ENCODE results near the gene TNFRSF8.
A peak's percentile ranks its signal among the peaks of the same experiment; 100 is the strongest.

TNFRSF8 gene

DNA sequence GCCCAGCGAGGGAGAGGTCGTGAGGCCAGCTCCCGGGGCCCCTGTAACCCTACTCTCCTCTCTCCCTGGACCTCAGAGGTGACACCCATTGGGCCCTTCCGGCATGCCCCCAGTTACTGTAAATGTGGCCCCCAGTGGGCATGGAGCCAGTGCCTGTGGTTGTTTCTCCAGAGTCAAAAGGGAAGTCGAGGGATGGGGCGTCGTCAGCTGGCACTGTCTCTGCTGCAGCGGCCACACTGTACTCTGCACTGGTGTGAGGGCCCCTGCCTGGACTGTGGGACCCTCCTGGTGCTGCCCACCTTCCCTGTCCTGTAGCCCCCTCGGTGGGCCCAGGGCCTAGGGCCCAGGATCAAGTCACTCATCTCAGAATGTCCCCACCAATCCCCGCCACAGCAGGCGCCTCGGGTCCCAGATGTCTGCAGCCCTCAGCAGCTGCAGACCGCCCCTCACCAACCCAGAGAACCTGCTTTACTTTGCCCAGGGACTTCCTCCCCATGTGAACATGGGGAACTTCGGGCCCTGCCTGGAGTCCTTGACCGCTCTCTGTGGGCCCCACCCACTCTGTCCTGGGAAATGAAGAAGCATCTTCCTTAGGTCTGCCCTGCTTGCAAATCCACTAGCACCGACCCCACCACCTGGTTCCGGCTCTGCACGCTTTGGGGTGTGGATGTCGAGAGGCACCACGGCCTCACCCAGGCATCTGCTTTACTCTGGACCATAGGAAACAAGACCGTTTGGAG is 80.0 kb downstream of the TNFRSF8 start:
- DNase-seq (ENCODE audit: low read depth): no peak

DNA sequence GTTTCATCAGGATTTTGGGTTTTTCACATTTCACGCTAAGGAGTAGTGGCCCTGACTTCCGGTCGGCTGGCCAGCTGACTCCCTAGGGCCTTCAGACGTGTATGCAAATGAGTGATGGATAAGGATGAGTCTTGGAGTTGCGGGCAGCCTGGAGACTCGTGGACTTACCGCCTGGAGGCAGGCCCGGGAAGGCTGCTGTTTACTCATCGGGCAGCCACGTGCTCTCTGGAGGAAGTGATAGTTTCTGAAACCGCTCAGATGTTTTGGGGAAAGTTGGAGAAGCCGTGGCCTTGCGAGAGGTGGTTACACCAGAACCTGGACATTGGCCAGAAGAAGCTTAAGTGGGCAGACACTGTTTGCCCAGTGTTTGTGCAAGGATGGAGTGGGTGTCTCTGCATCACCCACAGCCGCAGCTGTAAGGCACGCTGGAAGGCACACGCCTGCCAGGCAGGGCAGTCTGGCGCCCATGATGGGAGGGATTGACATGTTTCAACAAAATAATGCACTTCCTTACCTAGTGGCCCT is 80.6 kb downstream of the TNFRSF8 start:
- DNase-seq (ENCODE audit: low read depth): peak; percentile 98

GRCh38 chr1:12144236-12144635 is 81.1 kb downstream of the TNFRSF8 start:
- DNase-seq (ENCODE audit: low read depth): peak; percentile 44

GRCh38 chr1:12144969-12145368 is 81.9 kb downstream of the TNFRSF8 start:
- no peak for DNase-seq (ENCODE audit: low read depth)

DNA sequence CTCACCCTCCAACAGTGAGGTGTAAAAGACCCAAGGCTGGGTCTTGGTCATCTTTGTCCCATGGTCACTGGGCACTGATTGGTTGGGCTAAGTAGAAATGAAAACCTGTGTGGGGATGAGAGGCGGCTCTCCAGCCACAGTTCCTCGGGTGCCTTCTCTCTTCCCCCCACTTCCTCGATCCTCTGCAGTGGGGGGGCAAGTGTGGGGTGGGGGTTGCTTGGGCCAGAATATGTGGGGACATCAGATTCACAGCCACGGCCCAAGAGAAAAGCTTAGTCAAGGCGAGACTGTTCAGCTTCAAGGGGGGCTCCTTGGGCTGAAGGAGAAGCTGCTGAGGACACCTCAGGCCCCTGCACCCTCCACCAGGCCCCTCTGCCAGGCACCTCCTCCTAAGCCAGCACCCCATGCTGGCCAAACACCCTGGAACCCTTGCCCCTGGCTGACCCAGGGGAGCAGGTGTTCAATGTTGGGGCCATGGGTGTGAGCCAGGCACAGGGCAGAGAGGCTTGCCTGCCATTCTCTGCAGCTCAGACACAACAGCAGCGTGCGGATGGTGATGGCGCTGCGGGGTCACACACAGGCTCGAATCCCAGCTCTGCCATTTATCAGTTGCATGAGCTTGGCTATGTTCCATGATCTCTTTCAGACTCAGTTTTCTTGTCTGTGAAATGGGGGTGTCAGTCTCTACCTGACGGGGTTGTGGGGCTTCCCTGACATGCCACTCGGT is 82.7 kb downstream of the TNFRSF8 start:
- DNase-seq (ENCODE audit: low read depth): no peak

DNA sequence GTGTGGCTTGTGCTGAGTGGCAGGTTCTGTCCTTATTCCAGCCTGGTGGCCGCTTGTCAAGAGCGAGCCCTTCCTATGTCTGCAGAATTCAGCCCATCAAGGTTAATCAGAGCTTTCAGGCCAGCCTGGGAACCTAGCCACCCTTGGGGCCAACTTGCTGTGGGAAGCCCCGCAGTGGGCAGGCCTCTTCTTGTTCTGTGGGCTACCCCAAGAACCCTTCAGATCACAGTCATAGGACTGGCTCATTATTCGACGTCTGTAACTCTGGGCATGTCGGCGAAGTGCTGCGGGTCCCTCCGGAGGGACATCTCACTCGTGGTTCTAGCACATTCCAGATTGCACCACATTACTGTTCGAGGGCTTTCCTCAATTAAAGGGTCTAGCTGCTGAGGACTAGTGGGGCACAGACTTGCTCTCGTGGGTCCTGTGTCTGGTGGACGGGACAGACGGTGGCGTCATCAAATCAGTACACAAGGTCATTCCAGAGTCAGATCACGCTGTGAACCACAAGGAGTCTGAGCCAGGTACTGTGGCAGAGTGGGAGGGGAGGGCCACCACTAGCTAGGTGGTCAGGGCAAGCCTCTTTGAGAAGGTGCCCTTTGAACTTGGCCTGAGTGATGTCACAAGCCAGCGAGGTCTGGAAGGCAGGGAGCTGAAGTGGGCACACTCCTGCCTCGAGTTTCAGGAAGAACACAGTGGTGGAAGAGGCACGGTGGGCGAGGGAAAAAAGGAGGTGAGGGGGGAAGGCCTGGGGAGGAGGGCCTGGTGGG is 83.4 kb downstream of the TNFRSF8 start:
- no peak for DNase-seq (ENCODE audit: low read depth)

DNA sequence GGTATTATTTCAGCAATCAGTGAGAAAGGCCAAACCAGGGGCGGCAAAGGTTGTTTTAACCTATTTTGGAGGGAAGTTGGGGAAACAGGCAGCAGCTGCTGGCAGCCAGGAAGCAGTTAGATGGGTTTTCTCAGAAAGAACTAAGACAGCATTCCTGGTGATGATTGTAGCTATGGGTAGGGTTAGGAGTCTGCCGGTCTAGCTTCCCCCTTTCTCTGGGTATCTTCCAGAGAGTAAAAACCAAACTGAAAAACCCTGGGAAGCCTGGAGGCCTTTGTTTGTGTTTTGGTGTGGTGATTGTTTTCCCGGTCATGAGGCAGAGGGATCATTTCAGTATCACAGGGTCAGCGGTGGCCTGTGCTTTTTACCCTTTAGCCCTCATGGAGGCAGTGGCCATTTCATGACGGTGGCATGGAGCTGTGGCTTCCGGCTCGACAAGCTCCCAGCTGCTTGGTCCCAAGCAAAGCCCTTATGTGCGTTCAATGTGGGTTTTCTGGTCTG is 84.1 kb downstream of the TNFRSF8 start:
- DNase-seq (ENCODE audit: low read depth): no peak

GRCh38 chr1:12148160-12148957 is 85.3 kb downstream of the TNFRSF8 start:
- peak; percentile 36 for DNase-seq (ENCODE audit: low read depth)

DNA sequence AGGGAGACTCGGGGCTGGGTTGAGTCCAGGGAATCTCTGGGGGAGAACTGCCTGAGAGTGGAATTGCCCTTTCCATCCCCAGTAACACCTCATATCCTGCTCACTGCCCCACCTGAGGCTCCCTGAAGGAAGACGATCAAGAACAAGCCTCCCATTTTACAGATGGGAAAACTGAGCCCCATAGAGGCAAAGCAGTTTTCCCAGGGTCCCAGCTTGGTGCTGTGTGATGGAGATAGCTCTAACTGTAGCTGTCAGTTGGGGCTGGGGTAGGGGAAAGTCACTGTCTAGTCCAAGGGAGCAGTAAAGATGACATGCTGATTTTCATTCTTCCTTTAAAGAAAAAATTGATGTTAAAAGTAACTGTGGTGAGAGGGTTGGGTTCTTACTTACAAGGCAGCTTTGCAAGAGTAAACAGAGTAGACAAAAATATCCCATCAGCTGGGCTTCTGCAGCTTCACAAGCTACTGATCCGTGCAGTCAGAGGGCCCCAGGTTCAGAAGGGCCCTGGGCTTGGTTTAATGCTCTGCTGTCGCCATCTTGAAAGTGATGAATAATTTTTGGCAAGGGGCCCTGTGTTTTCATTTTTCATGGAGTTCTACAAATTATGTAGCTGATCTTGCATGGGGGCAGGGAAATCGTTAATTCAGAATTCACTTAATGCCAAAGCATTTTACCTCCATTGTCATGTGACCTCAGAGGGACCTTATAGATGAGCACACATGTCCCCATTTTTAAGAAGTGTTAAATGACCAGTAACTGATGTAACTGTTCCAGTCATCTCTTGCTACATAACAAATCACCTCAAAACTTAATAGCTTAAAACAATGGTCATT is 86.1 kb downstream of the TNFRSF8 start:
- DNase-seq (ENCODE audit: low read depth): no peak

DNA sequence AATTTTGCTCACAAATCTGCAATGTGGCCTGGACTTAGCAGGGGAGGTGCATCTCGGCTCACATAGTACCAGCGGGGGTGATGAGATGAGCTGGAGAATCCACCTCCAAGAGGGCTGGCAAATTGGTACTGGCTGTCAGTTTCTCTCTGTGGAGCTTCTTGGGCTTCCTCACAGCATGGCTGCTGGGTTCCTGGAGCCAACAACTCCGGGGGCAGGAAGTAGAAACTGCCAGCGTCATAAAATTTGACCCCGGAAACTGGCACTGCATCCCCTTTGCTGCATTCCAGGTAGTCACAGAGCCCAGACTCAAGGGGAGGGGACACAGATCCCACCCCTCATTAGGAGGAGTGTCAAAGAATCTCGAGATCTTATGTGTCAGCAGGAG is 86.7 kb downstream of the TNFRSF8 start:
- DNase-seq (ENCODE audit: low read depth): no peak

DNA sequence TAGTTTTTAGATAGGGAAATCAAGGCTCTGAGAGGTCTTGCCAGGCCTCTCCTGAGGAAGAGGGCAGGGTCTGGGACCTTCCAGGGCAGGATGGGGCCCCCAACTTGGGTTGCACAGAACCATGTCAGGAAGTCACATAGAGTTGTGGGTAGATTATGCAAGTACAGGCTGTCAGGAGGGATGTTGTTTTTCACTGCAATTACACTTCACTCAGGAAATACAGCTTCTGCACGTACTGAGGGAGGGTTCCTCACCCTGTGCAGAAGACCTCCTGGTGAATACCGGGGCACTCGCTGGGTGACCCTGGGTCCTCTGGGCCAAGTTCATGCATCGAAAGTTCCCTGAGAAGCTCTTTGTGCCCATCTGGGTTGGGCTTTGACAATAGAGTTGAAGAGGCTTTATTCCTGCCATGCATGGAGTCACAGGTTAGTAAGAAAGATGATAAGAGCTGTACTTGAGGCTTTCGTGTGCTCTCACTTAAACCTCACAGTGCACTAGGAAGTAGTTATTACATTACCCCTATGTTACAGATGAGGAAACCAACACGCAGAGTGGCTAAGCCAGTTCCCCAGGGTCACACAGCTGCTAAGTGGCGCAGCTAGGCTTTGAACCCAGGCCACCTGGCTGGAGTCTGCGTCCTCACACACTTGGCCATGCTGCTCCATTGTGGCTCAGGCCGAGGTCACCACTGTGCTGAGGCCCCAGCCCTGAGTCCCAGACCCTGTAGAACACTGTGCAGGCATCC is 87.5 kb downstream of the TNFRSF8 start:
- no peak for DNase-seq (ENCODE audit: low read depth)

GRCh38 chr1:12151465-12151864 is 88.4 kb downstream of the TNFRSF8 start:
- DNase-seq (ENCODE audit: low read depth): no peak

- no peak for DNase-seq (ENCODE audit: low read depth)
Measured at GRCh38 chr1:12152113-12152891, 89.2 kb downstream of the TNFRSF8 start.

DNA sequence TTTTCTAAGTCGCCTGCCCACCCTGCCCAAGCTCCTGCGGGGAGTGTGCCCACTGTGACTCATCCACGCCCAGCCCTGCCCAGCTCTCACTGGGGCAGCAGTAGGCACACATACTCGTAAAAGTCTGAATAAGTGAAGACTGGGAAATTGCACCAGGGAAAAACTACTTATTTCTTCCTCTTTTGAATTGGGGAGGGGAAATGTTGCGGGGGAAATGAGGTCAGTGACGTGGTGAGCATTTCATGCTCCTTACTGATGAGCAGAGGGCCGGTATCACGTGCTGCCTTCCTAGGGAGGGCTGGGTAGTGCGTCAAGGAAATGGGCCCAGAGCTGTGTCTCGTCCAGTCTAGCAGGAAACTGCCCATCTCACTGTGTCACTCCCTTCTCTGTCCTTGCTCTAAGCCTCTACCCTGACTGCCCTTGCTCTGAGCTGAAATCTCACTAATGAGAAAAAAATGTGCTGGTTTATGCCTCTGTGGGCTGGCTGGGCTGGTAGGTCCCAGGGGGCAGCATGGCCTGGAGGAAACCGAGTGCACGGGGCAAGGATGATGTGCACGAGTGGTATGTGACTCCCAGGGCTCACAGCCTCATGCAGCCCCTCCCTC is 90.2 kb downstream of the TNFRSF8 start:
- DNase-seq (ENCODE audit: low read depth): peak; percentile 94

DNA sequence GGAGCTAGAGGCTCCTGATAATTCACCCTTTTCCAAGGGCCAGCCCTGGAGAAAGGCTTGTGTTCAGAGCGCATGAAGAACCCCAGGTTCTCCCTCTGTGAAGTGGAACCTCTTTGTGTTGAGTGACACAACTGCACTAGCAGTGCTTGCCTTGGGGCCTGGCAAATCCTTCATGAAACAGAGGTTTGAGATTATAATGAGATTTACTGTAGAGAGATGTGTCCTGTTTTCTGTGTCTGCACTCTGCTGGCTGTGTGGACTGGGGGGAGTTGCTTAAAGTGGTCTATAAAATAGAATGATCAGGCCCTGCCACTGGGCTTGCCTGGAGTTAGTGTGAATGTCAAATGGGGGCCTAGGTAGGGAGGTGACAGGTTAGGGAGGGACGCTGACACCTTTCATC is 92.2 kb downstream of the TNFRSF8 start:
- no peak for DNase-seq (ENCODE audit: low read depth)

GRCh38 chr1:12157366-12158231 is 94.5 kb downstream of the TNFRSF8 start:
- peak; percentile 20 for DNase-seq (ENCODE audit: low read depth)

DNA sequence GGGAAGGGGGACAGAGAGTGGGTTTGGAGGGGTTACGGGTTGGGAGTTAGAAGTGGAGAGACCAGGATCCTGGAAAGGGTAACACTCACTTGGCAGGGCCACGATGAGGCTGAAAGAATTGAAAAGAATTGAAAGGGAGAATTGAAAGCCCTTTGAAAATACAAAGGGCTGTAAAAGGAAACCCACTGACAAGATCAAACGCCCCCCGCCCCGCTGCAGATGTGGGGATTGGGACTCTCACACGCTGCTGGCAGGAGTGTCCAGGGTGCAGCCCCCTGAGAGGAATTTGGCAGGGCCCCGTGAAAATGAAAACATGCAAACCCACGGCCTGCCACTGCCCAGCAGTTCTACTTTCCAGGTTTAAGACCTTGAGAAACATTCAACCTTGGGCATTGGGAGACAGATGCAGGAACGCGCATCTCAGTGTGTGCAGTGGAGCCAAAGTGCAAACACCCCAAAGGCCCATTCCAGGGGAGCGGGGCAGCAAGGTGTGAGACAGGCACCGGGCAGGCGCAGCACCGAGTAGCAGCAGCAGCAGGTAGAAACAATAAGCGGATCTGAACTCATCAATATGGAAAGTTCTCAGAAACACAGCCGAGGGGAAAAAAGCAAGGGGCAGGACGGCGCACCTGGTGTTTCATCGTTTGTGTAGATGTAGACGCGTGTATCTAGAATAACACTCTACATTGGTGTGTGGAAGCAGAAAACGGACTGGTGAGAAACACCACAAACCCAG is 95.4 kb downstream of the TNFRSF8 start:
- DNase-seq (ENCODE audit: low read depth): no peak
